Caco-2 (cell line): ENCODE data around the gene CEND1. TPM values are rescaled to one million over a fixed set of nuclear protein-coding genes. Genes with fewer than 3 reads are reported as not detected.

Source experiments
- BruUV-seq: library from RNA; stranded (reverse); fragments of 400-500 nt; replicated peaks from 2 replicates; lab custom pipeline; 2021; lab: Mats Ljungman, UMichigan
- CTCF ChIA-PET: fragments of 300-600 bp; sonication (Branson Sonifier 250); formaldehyde crosslinking; loops from one replicate; lab custom pipeline; 2022; ENCODE audit warnings: antibody characterized with exemption; lab: Charles Lee
- POLR2A ChIA-PET: fragments of 300-600 bp; sonication (Branson Sonifier 250); formaldehyde crosslinking; loops from one replicate; lab custom pipeline; 2022; ENCODE audit warnings: antibody characterized with exemption; lab: Charles Lee
- DNase-seq, 2 experiments: peaks; one replicate each; pipeline versions ENCODE4 v3.0.0 to v3.0.0-alpha.2; 2020 to 2022
- H3K27me3 ChIP-seq: replicated peaks from 2 replicates; pipeline ENCODE4 v1.6.0; 2011; ENCODE audit warnings: low read length; ENCODE audit not compliant: control insufficient read depth, insufficient read depth
- H3K36me3 ChIP-seq: 2 replicates; pipeline ENCODE4 v1.5.1; 2011; ENCODE audit warnings: low read length; ENCODE audit not compliant: control insufficient read depth, insufficient read depth
- H3K4me1 ChIP-seq: fragments of 250-450 bp; sonication (Bioruptor Pico); 2 replicates; pipeline ENCODE4 v1.5.1; 2020; ENCODE audit warnings: mild to moderate bottlenecking
- H3K4me3 ChIP-seq: 2 replicates; pipeline ENCODE4 v1.5.1; 2011; ENCODE audit warnings: low read depth, mild to moderate bottlenecking, control low read depth, low read length
- H3K9me3 ChIP-seq: fragments of 250-450 bp; sonication (Bioruptor Pico); 2 replicates; pipeline ENCODE4 v1.5.1; 2020; ENCODE audit warnings: mild to moderate bottlenecking, moderate library complexity
- H3K27ac Mint-ChIP-seq: one replicate; pipeline ENCODE4 v1.8.0; 2022; ENCODE audit warnings: mixed read lengths; ENCODE audit not compliant: unreplicated experiment
- H3K27me3 Mint-ChIP-seq: one replicate; pipeline ENCODE4 v1.8.0; 2022; ENCODE audit warnings: mixed read lengths; ENCODE audit not compliant: insufficient read depth, unreplicated experiment
- H3K36me3 Mint-ChIP-seq: one replicate; pipeline ENCODE4 v1.8.0; 2022; ENCODE audit warnings: mild to moderate bottlenecking, mixed read lengths; ENCODE audit not compliant: insufficient read depth, unreplicated experiment
- H3K4me1 Mint-ChIP-seq: one replicate; pipeline ENCODE4 v1.8.0; 2022; ENCODE audit warnings: low read depth, mixed read lengths; ENCODE audit not compliant: unreplicated experiment
- H3K4me3 Mint-ChIP-seq: one replicate; pipeline ENCODE4 v1.8.0; 2022; ENCODE audit warnings: mild to moderate bottlenecking, moderate library complexity, mixed read lengths; ENCODE audit not compliant: unreplicated experiment
- H3K9me3 Mint-ChIP-seq: one replicate; pipeline ENCODE4 v1.8.0; 2022; ENCODE audit warnings: mixed read lengths; ENCODE audit not compliant: unreplicated experiment
- CTCF ChIP-seq, 2 experiments: fragments of 200-600 bp in 1 of 2; IDR thresholded peaks; 1 replicate in 1 of 2; 2 replicates in 1 of 2; pipeline versions ENCODE4 v1.5.1 to v1.8.0; 2011 to 2022; ENCODE audit warnings: antibody characterized with exemption in 1 of 2, control low read depth in 1 of 2, inconsistent platforms in 1 of 2, low read depth in 1 of 2, low read length in 1 of 2, mild to moderate bottlenecking in 1 of 2, moderate library complexity in 1 of 2; ENCODE audit not compliant: insufficient read depth in 1 of 2, severe bottlenecking in 1 of 2, unreplicated experiment in 1 of 2
- intact Hi-C: fragments of 100-400 bp; cut with micrococcal nuclease; formaldehyde crosslinking; loops from one replicate; pipeline ENCODE4 v1.10.0; 2022; ENCODE audit not compliant: unreplicated experiment
- total RNA-seq: library from RNA; stranded (reverse); gene quantifications from 2 replicates; pipeline ENCODE4 v1.2.3, GENCODE V29; 2022

CEND1 gene
- total RNA-seq, 1 experiment from 2014 or later: not detected

- TF ChIP-seq CTCF (IDR thresholded peaks at IDR 0.05; ENCODE audit: insufficient read depth in 1 of 2, low read depth in 1 of 2, low read length in 1 of 2, severe bottlenecking in 1 of 2, unreplicated experiment in 1 of 2): peak in 1 of 2 experiments; percentile 39
- H3K4me1 Mint-ChIP-seq: no peaks in the 10 kb centered on the region
- POLR2A ChIA-PET: interaction anchor here (0.5 to 1.1 kb wide), 8 partner anchors 22 to 201 kb away, joined by 3 to 14 read pairs (median 6); partner anchors contain the start of genes DEAF1, PHRF1, RPLP2 and TALDO1
- TSS peak; percentile 43 for BruUV-seq
- peaks cover 27% of the 10 kb centered on the region for H3K36me3 Mint-ChIP-seq
- H3K27me3 Mint-ChIP-seq: no peaks in the 10 kb centered on the region
- peaks cover 13% of the 10 kb centered on the region for H3K4me1 ChIP-seq
- no peak overlapping the region for H3K27ac Mint-ChIP-seq
- H3K4me3 Mint-ChIP-seq: peak overlapping the region; percentile 80
- H3K9me3 ChIP-seq: no peaks in the 10 kb centered on the region
- CTCF ChIA-PET: interaction anchor here (0.5 to 0.9 kb wide), 5 partner anchors 9 to 81 kb away, joined by 3 to 5 read pairs (median 4); partner anchors contain the start of gene TMEM80
- intact Hi-C loops: no loop called here
- peaks cover 3% of the 10 kb centered on the region for H3K36me3 ChIP-seq
- DNase-seq: no peak
- no peaks in the 10 kb centered on the region for H3K27me3 ChIP-seq
- H3K4me3 ChIP-seq: peak overlapping the region; percentile 89
- no peaks in the 10 kb centered on the region for H3K9me3 Mint-ChIP-seq
Observed at GRCh38 chr11:776561-777287, 13.2 kb downstream of the CEND1 start.

- Histone ChIP-seq H3K9me3 (no peaks in the 10 kb centered on the region), H3K4me1 (peaks cover 13% of the 10 kb centered on the region), H3K36me3 (peaks cover 3% of the 10 kb centered on the region), H3K27me3 (no peaks in the 10 kb centered on the region), H3K4me3 (peak overlapping the region; percentile 89)
- Mint-ChIP-seq H3K4me1 (no peaks in the 10 kb centered on the region), H3K36me3 (peaks cover 32% of the 10 kb centered on the region), H3K9me3 (no peaks in the 10 kb centered on the region), H3K27me3 (no peaks in the 10 kb centered on the region), H3K27ac (no peak overlapping the region), H3K4me3 (peak overlapping the region; percentile 80)
- no TSS peak for BruUV-seq
- TF ChIP-seq CTCF (IDR thresholded peaks at IDR 0.05; ENCODE audit: insufficient read depth in 1 of 2, low read depth in 1 of 2, low read length in 1 of 2, severe bottlenecking in 1 of 2, unreplicated experiment in 1 of 2): no peak
- ChIA-PET CTCF (interaction anchor here (0.5 to 0.9 kb wide), 2 partner anchors 8 to 68 kb away, joined by 4 to 5 read pairs; no protein-coding TSS in a partner anchor), POLR2A (interaction anchor here (0.8 to 1.1 kb wide), 3 partner anchors 22 to 33 kb away, joined by 3 to 14 read pairs (median 4); partner anchors contain the start of genes RPLP2 and TALDO1)
- DNase-seq: peak in 1 of 2 experiments; percentile 18
- intact Hi-C loops: no loop called here
Observed at GRCh38 chr11:776263-776560, 13.7 kb downstream of the CEND1 start.

- H3K36me3 Mint-ChIP-seq: peaks cover 44% of the 10 kb centered on the region
Observed at GRCh38 chr11:774873-775592, 14.9 kb downstream of the CEND1 start.

More at GRCh38 chr11:774873-775592, 14.9 kb downstream of the CEND1 start:
- H3K27me3 Mint-ChIP-seq: no peaks in the 10 kb centered on the region
- no peaks in the 10 kb centered on the region for H3K9me3 Mint-ChIP-seq
- BruUV-seq: no TSS peak
- H3K9me3 ChIP-seq: no peaks in the 10 kb centered on the region
- no peaks in the 10 kb centered on the region for H3K4me1 Mint-ChIP-seq
- no peak overlapping the region for H3K4me3 ChIP-seq
- intact Hi-C loops: no loop called here
- TF ChIP-seq CTCF (IDR thresholded peaks at IDR 0.05; ENCODE audit: insufficient read depth in 1 of 2, low read depth in 1 of 2, low read length in 1 of 2, severe bottlenecking in 1 of 2, unreplicated experiment in 1 of 2): no peak
- H3K4me3 Mint-ChIP-seq: peak overlapping the region; percentile 80
- H3K4me1 ChIP-seq: peaks cover 13% of the 10 kb centered on the region
- CTCF ChIA-PET: interaction anchor here (0.6 to 0.8 kb wide), 2 partner anchors 69 to 71 kb away, joined by 4 to 7 read pairs; no protein-coding TSS in a partner anchor
- DNase-seq: peak in 1 of 2 experiments; percentile 28
- H3K27ac Mint-ChIP-seq: no peak overlapping the region
- H3K36me3 ChIP-seq: peaks cover 3% of the 10 kb centered on the region
- no peaks in the 10 kb centered on the region for H3K27me3 ChIP-seq
- POLR2A ChIA-PET: no interaction called here
